Omental fat pad (tissue), 4 donors: Measurements from ENCODE around the gene ISLR2. TPM values are rescaled to one million over a fixed set of nuclear protein-coding genes. Genes with fewer than 3 reads are reported as not detected.
"Not testable (repeated sequence)": the region's sequence is repeated elsewhere in the genome, so short reads cannot be mapped to it uniquely, and the experiment has no call there.

Experiments
- ATAC-seq: fragments of 150-250 bp; one replicate; pipeline ENCODE4 v1.9.1; 2016; ENCODE audit warnings: mild to moderate bottlenecking, moderate library complexity; ENCODE audit not compliant: low FRiP score
- DNase-seq: peaks from one replicate; pipeline ENCODE4 v3.0.0-alpha.2; 2019; ENCODE audit warnings: low spot score
- CTCF ChIP-seq, 3 donors: fragments of 450-650 bp; IDR thresholded peaks; one replicate each; pipeline ENCODE4 v1.5.1; 2016 to 2017; ENCODE audit warnings: antibody characterized with exemption in 3 of 3, mild to moderate bottlenecking in 3 of 3, moderate library complexity in 2 of 3
- total RNA-seq, 4 donors: library from RNA; depleted of rRNA; stranded (reverse); fragments of >200 nt; gene quantifications; one replicate each; pipeline ENCODE4 v1.1.0, GENCODE V29; 2016

Gene ISLR2
- total RNA-seq, 4 donors from 2014 or later: 0.69 to 4.7 (median 1.1) TPM; not detected in 1

DNA sequence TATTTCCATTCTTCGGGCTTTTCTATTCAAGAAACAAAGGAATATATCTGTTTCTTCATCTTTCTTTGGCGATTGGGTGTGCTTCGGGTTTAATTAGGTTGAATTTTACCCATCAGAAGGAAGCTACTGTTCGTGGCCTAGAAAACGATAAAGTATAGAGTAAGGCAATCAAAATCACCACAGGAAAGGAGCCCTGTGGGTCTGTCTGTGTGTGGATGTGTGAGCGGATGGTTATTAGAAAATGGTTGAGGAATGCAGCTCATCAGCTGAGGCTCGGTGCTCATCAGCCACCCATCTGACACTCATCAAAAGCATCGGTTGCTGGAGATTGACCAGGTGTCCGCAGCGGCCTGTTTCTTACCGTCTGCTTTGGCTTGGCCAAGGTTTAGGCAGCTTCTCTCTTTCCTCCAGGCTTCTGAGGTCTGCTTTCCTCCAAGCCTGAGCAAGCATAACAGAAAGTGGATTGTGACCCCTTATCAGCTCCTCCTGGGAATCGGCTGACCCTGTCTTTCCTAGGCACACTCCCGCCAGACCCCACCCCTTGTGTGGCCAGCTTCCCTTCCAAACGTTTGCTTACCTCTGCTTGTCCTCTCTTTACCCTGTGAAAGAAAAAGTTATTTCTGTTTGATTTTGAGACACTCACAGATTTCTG, 25.5 kb downstream of the ISLR2 start:
- no peak for TF ChIP-seq CTCF (IDR thresholded peaks at IDR 0.05)
- DNase-seq (no peak), ATAC-seq (no peak)

DNA sequence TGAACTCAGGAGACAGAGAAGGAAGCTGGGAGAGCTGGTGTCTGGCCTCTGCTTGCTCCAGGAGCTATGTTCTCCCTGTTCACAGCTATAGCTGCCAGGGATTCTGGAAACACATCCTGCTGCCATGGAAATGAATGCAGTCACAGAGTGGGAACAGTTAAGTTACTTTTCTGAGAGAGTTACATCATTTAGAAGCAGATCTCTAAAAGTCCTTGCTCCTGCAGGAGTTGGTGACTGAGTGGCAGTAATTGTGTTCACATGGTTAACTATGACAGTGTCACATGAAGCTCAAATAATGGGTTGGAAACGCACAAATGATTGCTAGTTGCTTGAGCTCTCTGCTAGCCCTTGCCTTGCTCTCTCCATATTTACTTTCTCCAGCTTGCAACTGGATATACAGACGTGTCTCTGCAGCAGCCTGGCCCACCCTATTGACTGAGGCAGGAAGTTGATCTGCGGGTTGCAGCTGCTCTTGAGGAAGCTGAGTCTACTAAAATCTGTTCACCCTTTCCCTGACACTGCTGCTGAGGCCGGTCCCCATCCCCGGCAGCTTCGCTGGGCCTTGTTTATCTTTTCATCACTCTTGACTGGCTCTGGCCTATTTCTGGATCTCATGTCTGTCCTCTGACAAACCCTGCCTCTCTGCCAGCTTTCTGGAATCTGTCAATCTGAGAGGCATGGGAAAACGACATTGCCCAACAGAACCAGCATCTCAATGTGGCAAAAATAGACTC, 26.5 kb downstream of the ISLR2 start:
- TF ChIP-seq CTCF (IDR thresholded peaks at IDR 0.05): no peak
- ATAC-seq (no peak), DNase-seq (no peak)

GRCh38 chr15:74157868-74158827, 27.8 kb downstream of the ISLR2 start:
- ATAC-seq: no peak

DNA sequence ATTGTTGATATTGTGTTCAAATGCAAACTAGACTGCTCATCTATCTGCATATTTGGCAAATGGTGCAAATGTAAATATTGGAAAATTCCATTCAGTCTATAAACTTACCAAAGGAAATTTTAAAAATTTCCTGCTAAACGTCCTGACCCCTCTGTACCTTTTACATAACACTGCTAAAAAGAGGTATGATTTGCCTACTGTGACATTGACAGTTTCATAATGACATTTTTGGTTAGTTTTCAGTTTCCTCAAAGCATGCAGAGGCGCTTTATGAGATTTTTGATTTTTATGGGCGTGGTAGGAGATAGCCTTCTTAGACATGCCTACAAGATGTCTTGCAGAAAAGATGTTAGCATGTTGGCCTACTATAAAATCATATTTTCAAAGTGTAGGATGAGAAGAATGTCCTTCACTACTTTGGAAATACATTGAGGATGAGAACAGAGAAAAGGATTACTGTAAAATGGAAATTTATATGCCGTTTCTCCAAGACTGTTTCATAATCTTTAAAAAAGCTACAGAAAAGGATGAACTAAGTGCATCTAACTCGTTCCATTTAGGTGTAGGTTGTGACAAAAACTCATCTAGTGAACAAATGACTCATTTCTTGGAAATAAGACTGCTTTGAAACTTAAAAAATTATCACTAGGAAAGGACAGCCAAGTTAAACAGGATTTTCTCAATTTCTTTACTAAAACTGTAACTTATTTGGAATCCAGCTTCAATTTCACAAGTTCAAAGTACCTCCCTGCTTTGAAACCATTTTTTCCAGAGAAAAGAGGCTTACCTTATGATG, 28.7 kb downstream of the ISLR2 start:
- no peak for DNase-seq
- ATAC-seq: no peak

More at GRCh38 chr15:74157868-74158827, 27.8 kb downstream of the ISLR2 start:
- DNase-seq: no peak
- no peak for TF ChIP-seq CTCF (IDR thresholded peaks at IDR 0.05)

DNA sequence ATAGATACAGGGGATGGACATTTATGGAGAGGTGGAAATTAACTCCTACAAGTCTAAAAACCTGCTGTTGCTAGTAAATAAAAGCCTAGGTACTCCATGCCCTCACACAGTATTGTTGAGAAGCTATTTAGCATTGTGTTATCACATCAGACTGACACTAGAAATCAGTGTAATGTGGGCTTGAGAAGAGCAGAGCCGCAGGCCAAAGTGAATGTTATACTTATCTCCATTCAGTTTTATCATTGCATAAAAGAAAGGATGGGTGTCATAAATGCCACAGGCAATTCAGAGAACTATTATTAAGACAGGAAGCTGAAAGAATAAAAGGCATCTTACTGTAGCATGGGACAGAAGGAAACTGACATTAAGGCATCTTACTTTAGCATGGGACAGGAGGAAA, 29.4 kb downstream of the ISLR2 start:
- ATAC-seq (no peak), DNase-seq (no peak)
- TF ChIP-seq CTCF (IDR thresholded peaks at IDR 0.05): no peak

More for the DNA sequence above, 28.7 kb downstream of the ISLR2 start:
- no peak for TF ChIP-seq CTCF (IDR thresholded peaks at IDR 0.05)

GRCh38 chr15:74160390-74160789, 30.0 kb downstream of the ISLR2 start:
- not testable (repeated sequence) for ATAC-seq, DNase-seq

DNA sequence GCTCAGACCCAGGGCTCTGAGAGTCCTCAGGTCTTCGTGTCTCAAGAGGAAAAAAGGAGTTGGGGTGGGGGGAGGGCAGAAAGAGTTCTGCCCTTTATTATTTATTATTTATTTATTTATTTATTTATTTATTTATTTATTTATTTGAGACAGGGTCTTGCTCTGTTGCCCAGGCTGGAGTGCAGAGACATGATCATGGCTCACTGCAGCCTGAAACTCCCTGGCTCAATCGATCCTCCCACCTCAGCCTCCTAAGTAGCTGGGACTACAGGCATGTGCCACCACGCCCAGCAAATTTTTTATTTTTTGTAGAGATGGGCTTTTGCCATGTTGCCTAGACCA, 31.8 kb downstream of the ISLR2 start:
- ATAC-seq, DNase-seq: not testable (repeated sequence)
